Neural cell (in vitro differentiated cells): ENCODE results near the gene POU2F3.

Source experiments
- MXI1 ChIP-seq: fragments of 450-650 bp; conservative IDR thresholded peaks from 2 replicates; pipeline ENCODE4 v1.6.1; 2014; ENCODE audit warnings: antibody characterized with exemption, mild to moderate bottlenecking; ENCODE audit not compliant: poor library complexity, severe bottlenecking
- POLR2AphosphoS5 ChIP-seq: IDR thresholded peaks from 2 replicates; pipeline ENCODE4 v1.6.1; 2012
- TF ChIP-seq, protein P1 (sequence below): fragments of 450-650 bp; IDR thresholded peaks from 2 replicates; pipeline ENCODE4 v1.5.1; 2014; ENCODE audit warnings: antibody characterized with exemption, mild to moderate bottlenecking, moderate library complexity; ENCODE audit not compliant: poor library complexity, severe bottlenecking

DNA sequence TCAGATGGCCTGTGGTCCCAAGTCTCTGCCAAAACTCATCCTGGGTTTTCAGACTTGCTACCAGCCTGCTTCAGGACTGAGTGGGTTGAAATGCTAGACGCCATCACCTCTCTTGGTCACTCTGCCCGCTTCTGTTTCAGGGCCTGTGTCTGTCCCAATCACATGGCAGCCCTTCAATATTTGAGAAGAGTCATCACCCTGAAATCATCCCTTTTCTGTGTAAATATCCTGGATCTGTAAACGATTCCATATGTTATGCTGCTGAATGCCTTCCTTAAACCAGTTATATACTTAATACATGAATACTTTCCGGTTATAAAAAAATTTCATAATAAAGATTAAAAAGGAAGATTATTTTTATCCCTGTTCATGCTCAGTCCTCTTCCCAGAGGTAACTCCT, 45.3 kb downstream of the POU2F3 start:
- TF ChIP-seq, protein P1, sequence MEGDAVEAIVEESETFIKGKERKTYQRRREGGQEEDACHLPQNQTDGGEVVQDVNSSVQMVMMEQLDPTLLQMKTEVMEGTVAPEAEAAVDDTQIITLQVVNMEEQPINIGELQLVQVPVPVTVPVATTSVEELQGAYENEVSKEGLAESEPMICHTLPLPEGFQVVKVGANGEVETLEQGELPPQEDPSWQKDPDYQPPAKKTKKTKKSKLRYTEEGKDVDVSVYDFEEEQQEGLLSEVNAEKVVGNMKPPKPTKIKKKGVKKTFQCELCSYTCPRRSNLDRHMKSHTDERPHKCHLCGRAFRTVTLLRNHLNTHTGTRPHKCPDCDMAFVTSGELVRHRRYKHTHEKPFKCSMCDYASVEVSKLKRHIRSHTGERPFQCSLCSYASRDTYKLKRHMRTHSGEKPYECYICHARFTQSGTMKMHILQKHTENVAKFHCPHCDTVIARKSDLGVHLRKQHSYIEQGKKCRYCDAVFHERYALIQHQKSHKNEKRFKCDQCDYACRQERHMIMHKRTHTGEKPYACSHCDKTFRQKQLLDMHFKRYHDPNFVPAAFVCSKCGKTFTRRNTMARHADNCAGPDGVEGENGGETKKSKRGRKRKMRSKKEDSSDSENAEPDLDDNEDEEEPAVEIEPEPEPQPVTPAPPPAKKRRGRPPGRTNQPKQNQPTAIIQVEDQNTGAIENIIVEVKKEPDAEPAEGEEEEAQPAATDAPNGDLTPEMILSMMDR = no peak
- TF ChIP-seq POLR2AphosphoS5 (no peak), MXI1 (no peak)
